Middle frontal gyrus (tissue), 1 donor: ENCODE measurements around the gene DLG2.

ENCODE experiments used
- DNase-seq: peaks from one replicate; pipeline ENCODE4 v3.0.0-alpha.2; 2015; ENCODE audit warnings: low spot score; ENCODE audit errors: extremely low spot score

Gene DLG2

DNA sequence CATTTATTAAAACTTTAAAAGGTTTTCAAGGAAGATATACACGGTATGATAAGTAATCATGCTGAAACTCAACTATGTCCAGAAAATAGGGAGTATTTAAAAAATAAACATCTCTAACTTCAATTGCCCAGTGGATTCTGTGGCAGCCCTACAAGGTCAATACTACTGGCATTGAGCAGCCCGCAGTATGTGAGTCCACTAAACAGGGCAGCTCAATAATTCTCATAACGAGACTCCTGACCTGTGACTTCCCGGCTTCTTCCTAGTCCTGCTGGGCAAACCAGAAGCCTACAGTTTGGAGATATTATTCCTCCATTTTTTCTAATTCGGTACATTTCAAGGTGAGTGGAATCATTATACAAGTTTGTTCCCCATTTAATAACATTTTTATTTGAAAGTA is 1760.5 kb downstream of the DLG2 start:
- DNase-seq, result no peak

DNA sequence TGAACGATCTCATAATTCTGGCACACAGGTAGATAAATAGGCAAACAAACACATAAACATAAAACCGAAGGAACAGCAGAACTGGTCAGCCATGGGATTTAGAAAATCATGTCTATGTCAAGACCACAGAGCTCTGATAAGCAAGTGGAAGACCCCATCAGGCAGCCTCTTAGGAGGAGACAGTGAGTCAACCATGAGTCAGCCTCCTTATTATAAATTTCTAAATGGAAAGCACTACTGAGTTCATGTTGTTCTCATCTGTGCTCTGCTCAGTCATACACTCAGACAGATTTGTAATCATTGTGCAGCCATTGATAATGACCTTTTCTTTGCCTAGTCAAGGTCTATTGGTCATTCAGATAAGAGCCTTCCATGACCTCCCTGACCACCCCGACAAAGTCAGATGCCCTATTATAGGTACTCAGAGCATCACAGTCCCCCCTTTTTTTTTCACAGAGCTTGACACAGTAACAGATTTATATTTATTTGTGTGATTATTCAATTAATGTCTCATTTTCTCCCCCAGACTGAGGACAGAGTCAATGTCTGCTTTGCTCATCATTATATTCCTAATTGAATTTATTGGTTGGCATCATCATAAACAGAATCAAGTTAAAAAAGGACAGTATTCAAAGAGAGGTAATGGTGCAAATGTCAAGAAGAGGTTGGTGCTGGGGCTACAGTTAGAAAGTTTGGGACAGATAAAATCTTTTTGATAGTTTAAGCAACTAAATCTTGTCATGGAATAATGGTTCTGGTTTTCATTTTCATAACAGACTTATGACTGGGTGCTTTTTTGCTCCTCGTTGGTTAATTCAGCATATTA is 1761.3 kb downstream of the DLG2 start:
- DNase-seq, result no peak

DNA sequence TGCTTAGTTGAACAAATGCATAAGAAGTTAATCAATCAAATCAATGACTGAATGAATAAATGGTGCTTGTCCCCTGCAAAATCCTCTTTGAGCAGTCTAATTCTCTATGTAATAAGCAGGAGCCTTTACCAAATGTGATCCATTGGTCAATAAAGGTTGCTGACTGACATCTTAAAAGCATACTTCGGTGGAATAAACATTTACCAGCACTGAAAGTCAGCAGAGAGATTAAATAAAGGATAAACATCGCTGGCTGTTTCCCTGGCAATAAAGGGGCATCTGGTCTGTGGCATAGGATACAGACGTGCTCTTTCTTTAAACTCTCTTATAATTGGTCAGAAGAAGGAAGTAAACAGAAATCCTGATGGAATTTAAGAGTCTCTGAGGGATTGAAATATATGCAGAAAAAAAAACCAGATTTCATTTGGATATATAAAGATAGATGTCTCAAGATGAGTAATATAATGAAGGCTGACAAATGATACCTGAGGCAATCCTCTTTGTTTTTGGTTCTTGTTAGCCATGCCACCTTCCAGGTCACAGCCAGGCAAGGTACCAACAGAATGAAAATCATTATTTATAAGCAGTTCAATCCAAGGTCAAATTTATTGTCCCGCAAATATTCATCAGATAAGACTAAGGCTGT is 1762.6 kb downstream of the DLG2 start:
- DNase-seq, result no peak

DNA sequence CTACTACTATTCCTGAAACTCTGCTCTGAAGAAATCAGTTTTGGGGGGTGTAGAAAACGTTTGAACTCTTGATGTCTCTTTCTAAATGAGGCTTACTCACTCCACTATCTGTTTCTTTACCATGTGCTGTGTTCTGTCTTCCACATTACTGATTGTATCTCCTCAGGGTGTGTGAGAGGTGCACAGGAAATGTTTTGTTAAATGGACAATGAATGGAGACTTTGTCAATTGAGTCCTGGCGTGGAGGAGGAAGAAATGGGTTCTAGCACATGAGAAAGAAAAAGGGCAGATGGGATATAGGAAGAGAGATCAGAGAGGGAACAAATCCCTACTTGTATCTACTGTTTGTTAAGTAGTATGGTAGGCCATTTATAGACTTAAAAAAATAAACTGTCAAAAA is 1763.9 kb downstream of the DLG2 start:
- no peak for DNase-seq

DNA sequence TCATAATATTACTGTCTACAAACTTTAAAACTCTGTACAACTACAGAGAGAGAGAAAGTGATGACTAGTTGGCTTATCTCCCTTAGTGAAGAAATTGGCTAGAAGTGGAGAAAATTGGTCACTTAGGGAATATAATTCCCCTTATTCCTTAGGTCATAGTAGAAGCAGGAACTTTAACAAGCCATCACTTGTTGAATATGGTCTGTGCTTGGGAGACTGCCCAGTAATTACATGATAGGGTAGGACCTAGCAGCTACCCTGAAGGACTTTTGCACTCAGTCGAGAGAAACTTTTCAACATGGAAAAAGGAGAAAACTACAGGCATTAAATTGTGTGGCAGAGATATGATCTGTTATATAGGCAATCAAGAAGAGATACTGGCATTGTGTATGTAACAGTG is 1764.5 kb downstream of the DLG2 start:
- DNase-seq, result no peak

DNA sequence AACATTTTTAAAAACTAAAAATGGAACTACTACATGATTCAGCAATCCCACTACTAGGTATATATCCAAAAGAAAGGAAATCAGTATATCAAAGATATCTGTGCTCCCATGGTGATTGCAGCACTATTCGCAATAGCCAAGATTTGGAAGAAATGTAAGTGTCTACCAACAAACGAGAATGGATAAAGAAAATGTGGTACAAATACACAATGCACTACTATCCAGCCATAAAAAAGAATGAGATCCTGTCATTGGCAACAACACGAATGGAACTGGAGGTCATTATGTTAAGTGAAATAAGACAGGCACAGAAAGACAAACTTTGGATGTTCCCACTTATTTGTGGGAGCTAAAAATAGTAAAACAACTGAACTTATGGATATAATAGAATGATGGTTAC is 1765.1 kb downstream of the DLG2 start:
- no peak for DNase-seq

DNA sequence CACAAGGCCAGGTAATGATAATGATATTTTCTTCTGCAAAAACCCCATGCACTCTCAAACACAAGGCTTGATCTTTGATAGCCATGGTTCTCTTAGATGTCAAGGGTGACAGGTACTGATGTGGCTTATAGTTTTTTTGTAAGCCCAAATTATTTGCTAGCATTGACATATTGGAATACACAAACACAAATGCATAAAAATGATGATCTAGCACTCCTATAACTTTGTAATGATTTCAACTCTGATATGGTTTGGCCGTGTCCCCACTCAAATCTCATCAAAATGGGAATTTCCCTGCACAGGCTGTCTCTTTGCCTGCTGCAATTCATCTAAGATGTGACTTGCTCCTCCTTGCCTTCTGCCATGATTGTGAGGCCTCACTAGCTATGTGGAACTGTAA is 1768.5 kb downstream of the DLG2 start:
- no peak for DNase-seq

DNA sequence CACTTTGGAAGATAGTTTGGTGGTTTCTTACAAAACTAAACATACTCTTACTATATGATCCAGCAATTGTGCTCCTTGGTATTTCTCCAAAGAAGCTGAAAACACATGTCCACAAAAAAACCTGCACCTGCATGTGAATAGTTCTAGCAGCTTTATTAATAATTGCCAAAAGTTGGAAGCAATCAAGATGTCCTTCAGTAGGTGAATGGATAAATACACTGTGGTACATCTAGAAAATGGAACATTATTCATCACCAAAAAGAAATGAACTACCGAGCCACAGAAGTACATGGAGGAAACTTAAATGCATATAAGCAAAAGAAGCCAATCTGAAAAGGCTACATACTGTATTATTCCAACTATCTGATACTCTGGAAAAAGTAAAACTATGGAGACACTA is 1771.9 kb downstream of the DLG2 start:
- no peak for DNase-seq

DNA sequence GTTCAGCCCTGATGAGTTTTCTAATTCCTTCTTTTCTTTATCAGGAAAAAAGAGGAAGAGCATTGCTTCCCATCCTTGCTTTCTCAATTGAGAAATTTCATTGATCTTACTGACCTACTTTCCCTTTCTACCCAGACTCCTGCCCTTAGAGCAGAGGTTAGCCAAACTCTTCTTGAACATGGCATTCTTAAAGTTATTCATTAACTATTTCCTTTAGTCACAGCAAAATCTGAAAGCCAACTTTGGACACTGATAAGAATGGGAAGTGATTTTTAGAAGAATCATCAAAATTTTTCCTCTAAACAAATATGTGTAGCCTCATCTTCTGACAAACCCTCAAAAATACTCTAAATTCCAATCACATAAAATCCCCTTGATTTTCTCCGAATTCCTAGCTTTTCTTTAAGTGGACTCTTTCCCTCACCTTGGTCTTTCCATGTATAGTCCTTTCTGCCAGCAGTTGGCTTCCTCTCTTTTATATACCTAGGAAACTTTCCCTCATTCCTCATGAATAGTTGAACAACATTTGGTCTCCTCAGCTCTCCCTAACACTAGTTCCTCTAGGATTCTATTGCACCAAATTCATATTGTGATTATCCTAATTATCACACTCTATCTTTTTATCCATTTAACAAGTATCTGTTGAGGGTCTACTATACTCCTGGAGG is 1774.2 kb downstream of the DLG2 start:
- DNase-seq, result no peak

DNA sequence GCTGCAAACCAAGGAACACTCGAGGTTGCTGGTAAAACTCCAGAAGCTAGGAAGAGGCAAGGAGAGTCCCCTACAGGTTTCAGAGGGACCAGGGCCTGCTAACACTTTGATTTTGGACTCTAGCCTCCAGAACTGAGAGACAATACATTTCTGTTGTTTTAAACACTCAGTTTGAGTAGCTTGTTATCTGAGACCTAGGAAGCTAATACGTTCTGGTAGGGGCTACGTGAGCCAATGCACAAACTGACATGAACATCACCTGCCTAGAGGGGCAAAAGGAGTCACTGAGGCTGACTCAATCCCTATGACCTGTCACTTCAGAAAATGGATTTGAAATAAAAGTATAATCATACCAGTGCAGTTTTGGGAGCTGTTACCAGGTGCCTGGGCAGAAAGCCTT is 1775.1 kb downstream of the DLG2 start:
- no peak for DNase-seq

DNA sequence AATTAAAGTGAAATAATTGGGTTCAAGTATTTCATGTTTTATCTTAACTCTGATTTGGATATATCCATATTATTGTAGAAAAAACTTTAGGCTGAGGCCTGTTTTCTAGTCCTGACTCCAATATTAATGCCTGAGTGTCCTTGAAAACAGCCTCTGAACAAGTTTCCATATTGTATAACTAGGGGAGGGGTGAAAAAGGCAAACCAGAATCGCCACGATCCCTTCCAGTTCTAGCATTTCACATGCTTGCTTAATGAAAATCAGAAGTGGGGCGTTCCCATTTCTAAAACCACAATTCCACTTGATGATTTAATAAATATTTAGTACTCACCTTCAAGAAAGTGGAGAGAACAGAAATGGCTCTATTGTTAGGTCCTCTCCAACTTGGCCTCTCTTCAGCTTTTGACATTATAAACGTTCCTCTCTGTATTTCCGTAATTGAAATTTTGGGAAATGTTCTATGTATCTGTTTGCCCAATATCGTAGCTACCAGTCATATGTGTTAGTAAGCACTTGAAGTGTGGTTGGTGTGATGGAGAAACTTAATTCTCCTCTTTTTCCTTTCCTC is 1779.6 kb downstream of the DLG2 start:
- DNase-seq, result no peak

DNA sequence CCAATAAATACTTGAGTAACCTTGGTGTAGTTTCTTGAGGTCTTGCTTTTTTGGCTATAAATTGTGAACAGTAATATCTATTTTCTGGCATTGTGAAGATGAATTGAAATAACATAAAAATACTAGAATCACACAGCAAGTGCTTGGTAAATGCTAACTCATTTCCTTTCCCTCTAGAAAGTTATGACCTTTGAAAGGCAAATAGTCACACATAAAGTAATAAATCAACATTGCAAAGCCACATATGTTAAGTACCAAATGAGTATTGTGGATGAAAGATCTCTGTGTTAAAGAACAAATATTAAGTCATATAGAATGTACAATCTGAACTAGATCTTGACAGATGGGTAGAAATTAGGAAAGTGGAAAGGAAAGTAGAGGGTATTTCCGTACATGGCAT is 1781.3 kb downstream of the DLG2 start:
- no peak for DNase-seq

DNA sequence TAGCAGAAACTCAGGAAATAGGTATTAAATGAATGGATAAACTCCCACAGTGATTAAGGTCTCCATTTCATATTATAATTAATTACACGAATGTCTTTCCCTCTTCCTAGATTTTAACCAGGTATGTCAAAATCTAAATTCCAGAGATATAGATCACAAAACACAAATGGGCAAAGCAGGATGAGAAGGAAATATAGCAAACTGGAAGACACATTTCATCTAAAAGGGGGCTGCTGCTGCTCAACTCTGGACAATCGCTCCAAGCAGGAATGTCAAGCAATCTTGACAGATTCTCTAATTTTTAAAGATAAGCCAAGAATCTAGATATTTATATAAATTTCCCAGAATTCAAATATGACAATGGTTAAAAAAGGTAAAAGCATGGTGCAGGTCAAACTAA is 1786.8 kb downstream of the DLG2 start:
- DNase-seq, result no peak

DNA sequence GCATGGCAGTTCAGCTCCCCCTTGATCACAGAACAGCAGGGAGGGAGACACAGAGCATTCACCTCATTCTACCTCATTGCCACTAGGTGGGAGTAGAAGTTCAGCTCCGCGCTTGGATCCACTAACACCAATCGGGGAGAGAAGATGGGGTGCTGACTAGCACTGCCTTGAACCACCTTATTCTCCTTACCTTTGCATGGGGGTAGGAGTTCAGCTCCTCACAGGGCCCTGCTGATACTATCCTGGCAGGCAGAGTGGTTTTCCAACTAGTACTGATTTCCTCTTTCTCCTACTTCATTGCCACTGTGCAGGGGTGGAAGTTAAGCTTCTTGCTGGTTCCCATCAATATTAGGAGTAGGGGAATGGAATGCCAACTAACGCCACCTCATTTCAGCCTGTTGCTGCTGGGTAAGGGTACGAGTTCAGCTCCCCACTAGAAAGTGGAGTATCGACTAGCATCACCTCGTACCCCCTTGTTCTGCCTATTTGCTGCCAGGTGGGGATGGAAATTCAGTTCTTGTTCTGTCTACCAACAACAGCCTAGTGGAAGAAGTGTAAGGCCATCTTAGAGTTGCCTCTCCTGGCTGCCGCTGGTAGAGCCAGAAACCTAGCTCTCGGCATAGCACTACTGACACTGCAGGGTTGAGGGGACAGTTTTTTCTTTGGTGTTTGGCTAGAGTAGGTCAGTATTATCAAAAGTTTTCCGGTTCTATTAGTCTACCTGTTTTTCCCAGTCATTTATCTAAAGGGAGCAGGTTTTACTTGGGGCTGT is 1790.1 kb downstream of the DLG2 start:
- DNase-seq, result no peak

DNA sequence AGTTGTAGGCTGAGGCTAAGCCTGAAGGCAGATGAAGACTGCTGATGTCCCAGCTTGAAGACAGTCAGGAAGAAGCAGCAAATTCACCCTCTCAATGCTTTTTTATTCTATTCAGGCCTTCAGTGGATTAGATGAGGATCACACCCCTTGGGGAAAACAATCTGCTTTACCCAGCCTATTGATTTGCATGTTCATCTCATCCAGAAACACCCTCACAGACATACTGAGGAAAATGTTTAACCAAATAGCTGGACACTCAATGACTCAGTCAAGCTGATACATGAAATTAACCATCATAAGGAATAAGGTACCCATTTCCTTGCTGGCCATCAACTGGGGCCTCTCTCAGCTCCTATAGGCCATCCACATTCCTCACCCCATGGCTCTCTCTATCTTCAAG is 1791.1 kb downstream of the DLG2 start:
- DNase-seq, result no peak

DNA sequence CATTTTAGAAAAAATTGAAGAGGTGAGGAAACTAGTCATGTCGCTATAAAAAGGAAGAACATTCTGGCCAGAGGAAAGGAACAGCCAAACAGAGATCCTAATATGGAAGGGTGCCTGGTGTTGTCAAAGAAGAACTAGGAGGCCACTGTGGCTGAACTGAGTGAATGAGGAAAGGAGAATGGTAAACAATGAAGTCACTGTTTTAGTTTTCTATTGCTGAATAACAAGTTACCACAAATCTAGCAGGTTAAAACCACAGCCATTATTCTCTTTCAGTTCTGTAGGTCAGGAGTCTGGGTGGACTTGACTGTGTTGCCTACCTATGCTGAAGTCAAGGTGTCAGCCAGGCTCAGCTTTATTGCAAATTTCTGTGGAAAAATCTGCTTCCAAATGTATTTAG is 1791.7 kb downstream of the DLG2 start:
- no peak for DNase-seq

DNA sequence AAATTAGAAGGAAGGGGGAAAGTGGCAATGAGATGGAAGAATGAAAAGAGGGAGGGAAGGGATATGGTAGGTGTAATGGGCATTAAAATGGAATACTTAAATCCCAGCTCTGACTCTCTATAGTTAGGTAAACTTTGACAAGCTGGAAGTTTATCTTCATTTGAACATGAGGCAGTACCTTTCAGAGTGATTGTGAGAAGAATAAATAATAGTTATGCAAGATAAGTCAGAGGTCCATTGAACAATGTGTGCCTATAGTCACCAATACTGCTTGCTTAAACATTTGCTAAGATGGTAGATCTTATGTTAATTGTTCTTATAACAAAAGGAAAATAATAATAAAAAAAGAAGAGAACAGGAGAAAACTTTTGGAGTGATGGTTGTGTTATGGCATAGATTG is 1795.2 kb downstream of the DLG2 start:
- no peak for DNase-seq

DNA sequence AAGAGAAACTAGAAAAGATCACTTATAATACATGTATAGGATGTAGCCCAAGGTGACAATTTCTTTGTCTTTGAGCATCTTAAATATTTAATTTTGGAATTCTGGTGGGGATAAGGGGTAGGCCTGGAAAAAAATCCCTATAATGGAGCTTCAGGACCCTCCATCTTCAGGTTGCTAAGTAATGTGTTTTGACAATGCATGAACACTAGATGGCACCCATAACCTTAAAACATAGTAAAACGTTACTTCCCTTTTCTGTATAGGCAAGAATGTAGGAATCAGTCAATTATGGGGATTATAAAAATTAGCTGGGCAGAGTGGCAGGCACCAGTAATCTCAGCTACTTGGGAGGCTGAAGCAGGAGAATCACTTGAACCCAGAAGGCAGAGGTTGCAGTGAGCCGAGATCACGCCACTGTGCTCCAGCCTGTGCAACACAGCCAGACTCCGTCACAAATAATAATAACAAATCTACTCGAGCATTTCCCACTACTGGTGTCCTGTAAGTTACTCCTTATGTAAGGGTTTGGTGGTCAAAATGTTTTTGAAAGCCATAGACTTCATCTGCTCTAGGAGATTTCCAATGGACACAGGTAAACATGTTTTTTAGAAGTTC is 1799.1 kb downstream of the DLG2 start:
- DNase-seq, result no peak

DNA sequence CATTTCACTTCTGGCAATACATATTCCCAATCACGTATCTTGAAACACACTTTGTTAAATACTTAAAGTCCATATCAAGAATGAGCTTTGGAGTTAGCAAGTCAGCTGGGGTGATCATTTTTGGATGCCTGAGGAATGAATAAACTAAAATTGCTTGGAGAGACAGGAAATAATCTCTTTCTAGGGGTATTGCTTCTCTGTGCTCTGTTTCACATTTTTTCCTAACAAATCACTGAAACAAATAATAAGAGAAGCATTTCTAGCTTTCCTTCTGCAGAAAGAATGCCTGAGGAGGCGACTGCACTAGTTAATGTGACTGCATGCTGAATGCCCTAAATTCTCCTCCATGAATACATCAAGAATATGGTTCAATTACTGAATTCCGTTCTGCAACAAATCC is 1799.6 kb downstream of the DLG2 start:
- DNase-seq, result no peak

DNA sequence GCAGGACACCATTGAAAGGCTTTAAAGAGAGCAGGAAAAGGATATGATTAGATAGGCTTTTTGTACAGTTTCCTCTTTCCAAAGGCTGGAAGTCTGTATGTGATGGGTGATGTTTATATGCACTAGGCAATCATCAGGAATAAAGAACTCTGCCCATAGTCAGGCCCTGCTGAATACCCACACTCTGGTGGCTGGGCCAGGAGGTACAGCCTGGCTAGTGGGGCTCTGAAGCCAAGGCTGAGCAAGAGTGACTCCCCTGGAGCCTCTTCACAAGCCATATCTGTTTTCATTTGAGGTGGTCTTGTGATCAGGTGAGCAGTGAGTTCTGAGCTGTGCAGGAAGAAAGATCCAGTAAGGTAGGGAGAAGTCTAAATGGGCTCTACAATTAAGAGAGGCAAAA is 1801.1 kb downstream of the DLG2 start:
- no peak for DNase-seq

DNA sequence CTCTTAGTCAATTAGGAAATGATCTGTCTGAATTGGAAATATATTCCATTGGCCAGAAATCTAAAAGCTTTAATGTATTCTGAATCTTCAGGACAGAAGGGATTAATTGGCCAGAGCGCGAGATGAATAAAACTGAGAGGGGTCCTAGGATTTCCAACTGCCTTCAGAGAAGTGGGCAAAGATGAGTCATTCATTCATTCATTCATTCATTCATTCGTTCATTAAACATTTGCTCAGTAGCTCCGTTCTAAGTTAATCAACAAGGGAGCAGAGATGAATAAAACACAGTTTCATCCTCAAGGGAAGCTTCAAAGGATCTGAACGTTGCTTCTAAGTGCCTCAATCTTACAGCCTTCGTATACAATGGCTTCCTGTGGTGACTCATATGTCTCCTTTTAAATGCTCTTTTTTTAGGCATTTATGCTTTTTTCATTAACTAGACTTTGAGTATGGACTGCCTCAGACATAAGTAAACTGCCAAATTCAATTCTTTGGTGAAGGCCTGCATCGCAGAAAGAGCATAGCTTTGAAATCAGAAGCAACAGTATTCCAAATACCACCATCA is 1803.6 kb downstream of the DLG2 start:
- no peak for DNase-seq
